ENCODE results near the gene MFSD12.

DNA sequence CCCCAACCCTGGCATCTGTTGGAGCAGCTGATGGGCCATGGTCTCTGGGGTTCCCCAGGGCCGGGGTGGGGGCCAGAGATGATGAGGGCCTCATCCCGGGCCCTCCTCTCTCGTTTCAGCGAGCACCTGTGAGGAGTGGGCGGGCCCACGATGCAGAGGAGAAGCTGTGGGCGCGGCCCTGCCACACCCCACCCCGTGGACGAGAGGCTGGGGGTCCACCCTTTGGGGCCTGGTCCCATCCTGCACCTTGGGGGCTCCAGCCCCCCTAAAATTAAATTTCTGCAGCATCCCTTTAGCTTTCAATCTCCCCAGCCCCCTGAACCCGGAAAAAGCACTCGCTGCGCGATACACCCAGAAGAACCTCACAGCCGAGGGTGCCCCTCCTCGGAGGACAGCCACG is 21.0 kb upstream of the MFSD12 start:
- no peak for TF ChIP-seq ZNF274 (IDR thresholded peaks at IDR 0.05; ENCODE audit: low read depth, low read length)
- no peak for TF ChIP-seq EGR1 (IDR thresholded peaks at IDR 0.05; ENCODE audit: low read depth)
- no peak for TF ChIP-seq CTCF (IDR thresholded peaks at IDR 0.05 in 2 of 3, conservative IDR thresholded peaks at IDR 0.05 in 1 of 3; ENCODE audit: borderline replicate concordance in 1 of 3, insufficient read depth in 1 of 3, low read depth in 2 of 3, low read length in 2 of 3)
- TF ChIP-seq CEBPB (IDR thresholded peaks at IDR 0.05; ENCODE audit: low read depth), result no peak
- no peak for TF ChIP-seq POLR2AphosphoS5 (IDR thresholded peaks at IDR 0.05; ENCODE audit: low read depth, low read length)
- TF ChIP-seq, protein P1, sequence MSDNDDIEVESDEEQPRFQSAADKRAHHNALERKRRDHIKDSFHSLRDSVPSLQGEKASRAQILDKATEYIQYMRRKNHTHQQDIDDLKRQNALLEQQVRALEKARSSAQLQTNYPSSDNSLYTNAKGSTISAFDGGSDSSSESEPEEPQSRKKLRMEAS (IDR thresholded peaks at IDR 0.05), result no peak
